OCI-LY1 (cell line): Measurements from ENCODE around the gene STX11.

Source experiments
- EZH2 ChIP-seq: fragments of 200-600 bp; sonication (generic), shearing (Covaris generic); IDR thresholded peaks from 2 replicates; pipeline ENCODE4 v1.8.0; 2017; ENCODE audit warnings: borderline replicate concordance, mixed run types, mild to moderate bottlenecking, antibody characterized with exemption, low read length, moderate library complexity, mixed read lengths
- TF ChIP-seq, protein P1 (sequence below): fragments of 200-600 bp; sonication (generic), shearing (Covaris generic); IDR thresholded peaks from 2 replicates; pipeline ENCODE4 v1.5.1; 2017; ENCODE audit warnings: mild to moderate bottlenecking, antibody characterized with exemption, low read length, moderate library complexity, mixed read lengths

DNA sequence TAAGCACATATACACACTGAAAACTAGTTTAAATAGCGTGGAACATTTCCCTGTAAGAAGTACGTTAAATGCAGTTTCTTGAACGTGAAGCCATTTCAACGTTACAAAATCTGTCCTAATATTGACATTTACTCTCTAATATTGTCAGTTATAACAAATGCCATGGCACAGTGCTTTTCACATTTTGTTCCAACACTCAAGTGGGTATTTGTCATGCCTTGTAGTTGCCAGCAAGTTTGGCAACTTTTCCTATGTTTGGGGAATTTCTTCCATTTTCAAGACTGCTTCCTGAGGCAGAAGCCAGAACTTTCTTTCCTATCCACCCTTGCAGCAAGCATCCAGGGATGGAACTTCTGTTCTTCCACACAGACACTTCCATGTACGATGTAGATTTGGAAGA, 63.0 kb downstream of the STX11 start:
- TF ChIP-seq, protein P1, sequence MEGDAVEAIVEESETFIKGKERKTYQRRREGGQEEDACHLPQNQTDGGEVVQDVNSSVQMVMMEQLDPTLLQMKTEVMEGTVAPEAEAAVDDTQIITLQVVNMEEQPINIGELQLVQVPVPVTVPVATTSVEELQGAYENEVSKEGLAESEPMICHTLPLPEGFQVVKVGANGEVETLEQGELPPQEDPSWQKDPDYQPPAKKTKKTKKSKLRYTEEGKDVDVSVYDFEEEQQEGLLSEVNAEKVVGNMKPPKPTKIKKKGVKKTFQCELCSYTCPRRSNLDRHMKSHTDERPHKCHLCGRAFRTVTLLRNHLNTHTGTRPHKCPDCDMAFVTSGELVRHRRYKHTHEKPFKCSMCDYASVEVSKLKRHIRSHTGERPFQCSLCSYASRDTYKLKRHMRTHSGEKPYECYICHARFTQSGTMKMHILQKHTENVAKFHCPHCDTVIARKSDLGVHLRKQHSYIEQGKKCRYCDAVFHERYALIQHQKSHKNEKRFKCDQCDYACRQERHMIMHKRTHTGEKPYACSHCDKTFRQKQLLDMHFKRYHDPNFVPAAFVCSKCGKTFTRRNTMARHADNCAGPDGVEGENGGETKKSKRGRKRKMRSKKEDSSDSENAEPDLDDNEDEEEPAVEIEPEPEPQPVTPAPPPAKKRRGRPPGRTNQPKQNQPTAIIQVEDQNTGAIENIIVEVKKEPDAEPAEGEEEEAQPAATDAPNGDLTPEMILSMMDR = no peak
- TF ChIP-seq EZH2 = no peak
